DMS 273 (cell line): Measurements from ENCODE around the gene CANT1.
A peak's percentile ranks its signal among the peaks of the same experiment; 100 is the strongest.
"Not testable (repeated sequence)": the region's sequence is repeated elsewhere in the genome, so short reads cannot be mapped to it uniquely, and the experiment has no call there.

ENCODE experiments used
- DNase-seq: peaks from one replicate; lab custom pipeline; 2025; ENCODE audit not compliant: unreplicated experiment; lab: John Stamatoyannopoulos, UW

The CANT1 gene

DNA sequence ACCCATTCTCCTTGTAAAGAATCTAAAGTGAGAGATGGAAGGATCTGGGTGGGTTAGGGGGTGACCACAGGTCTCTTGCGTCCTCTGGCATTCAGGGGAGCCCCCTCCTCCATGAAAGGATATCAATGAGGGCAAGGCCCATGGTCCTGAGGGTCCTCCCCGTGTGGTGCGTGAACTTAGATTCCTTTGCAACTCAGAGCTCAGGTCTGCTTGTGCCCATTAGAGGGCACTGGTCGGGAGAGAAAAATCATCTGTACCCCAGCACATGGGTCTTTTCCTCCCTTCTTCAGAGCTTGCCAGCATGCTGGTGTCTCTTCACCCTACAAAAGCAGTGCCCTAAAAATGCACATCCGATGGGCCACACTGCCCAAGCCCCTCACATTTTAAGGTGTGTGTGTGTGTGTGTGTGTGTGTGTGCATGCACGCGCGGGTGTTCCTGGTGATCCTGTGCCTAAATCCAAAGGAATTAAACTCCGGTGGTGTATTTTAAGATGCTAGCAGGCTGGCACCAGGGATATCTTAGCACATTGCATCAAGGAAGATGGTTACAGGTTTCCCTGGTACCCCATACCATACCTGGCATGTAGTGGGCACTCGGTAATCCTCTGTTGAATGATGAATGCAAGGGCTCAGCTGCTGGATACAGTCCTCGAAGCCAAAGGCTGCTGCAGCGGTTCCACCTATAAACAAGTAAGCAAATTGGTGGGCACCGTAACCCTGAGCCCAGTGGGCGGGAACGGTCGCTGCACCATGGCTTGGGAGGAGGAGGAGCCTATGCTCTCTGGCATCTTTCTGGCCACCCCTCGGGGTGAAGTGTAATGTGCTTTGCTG, 19.1 kb upstream of the CANT1 start:
- DNase-seq: peak; percentile 53

DNA sequence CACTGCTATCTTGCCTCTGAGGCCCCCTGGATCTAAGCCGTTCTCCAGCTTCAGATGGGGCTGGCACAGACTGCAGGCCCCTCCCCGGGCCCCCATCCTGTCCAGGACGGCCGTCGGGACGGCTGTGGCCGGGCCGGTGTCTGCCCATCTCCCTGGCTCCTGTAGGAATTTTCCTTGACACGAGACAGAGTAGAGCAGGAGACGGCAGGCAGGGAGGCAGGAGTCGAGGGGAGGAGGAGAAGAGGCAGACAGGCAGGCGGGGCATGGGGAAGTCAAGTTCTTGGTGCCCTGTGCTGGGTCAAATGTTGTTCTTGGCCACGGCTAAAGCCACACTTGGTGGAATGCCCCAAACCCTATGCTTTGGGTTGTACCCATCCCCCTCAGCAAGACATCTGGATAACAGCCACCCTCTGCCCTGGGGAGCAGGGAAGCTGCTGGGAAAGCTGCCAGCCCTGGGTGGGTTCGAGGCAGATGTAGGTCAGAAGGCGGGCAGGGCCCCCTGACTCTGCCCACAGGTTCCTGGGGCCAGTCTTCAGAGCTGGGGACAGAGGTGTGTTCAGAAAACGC, 18.4 kb upstream of the CANT1 start:
- DNase-seq: no peak

DNA sequence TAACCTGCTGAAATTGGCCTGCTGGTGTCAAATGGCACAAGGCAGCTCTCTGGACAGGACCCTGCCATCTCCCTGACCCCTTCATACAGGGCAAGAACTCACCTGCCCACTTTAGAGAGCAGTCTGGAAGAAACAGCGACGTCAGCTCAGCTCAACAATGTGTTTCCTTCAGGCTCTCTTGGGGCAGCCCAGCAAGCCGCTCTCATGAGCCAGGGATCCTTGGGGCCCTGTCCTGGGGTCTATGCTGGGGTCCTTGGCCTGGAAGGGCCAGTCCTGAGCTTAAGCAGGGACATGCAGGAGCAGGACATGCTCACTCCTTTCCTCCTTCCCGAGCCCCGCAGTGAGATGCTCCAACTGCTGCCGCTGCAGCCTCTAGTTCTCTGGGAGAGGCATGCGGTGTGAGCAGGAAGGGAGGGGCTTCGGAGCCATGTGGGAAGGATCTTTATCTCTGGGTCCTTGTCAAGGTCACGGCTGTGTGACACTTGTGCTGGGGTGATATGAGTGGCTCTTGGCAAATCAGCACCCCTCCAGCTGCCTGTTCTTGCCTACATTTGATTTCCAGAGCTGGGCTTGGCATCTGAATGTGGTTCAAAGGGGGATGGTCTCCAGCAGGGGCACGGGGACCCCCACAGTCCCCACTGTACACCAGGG, 17.8 kb upstream of the CANT1 start:
- no peak for DNase-seq

DNA sequence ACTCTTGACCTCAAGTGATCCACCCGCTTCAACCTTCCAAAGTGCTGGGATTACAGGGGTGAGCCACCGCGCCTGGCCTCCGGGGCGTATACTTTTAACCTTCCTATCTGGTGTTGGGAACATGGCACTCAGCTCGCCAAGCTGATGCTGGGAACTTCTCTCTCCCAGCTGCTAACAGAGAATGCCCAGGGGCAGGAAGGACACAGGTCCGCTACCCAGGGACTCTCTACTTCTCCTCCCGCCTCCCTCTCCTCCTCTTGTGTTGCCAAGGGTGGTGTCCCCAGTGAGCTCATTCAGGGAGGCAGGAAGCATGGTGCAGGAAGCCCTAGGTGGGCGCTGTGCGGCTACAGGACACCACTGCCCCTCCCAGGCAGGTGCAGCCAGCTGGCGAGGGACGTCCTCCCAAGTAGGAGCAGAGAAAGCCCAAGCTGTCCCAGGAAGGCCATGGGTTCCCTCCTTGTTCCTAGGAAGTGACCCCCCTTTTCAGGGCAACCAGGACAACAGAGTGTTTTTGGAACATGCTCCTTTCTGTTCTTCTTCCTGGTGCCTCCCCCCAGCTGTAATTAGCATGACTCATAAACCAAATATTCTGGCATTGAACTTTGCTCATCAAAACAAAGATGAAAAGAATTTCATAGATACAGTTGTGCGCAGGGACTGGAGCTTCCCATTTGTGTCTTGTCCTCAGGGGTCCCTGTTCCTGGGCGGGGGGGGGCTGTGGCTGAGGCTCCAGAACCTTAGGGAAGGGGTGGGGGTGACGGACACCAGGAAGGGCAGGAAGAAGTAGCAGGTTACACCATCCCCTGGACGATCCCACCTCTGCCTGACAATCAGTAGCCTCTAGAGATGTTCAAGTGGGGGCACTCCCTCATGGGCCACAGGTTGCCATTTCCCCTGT, 17.1 kb upstream of the CANT1 start:
- DNase-seq: no peak

DNA sequence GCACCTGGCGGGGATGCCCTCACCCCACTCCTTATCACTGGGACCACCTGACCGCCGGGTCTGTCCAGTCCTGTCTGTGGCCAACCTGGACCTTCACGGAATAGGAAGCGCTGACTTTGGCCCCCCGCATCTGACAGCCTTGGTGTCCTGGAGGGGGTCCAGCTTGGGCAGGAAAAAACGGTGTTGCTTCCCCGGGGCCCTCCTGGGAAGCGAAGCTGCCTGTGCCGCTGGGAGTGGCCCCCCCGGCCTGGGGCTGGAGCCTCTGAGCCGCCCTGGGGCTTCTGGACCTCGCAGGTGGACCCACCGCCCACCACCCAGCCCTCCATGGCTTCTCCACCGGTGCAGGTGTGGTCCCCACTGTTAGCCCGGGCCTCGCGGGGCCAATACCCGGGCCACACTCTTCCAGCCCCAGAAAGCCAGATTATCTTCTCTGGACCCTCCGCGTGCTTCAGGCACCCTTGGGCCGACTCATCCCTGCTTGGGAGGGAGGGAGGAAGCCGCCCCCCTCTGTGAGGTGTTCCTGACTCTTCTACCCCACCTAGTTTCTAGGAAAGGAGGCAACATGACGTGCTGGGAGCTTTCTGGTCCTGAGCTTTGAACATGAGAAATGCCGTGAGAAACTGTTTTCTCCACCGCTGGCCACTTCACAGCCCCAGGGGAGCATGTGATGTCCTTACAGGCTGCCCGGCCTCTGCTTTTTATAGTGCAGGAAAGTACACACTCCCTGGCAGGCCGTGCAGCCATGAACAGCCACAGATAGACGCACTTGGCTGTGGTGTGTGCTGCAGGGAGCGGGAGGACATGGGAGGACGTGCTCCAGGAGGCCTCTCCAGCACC, 15.6 kb upstream of the CANT1 start:
- no peak for DNase-seq

DNA sequence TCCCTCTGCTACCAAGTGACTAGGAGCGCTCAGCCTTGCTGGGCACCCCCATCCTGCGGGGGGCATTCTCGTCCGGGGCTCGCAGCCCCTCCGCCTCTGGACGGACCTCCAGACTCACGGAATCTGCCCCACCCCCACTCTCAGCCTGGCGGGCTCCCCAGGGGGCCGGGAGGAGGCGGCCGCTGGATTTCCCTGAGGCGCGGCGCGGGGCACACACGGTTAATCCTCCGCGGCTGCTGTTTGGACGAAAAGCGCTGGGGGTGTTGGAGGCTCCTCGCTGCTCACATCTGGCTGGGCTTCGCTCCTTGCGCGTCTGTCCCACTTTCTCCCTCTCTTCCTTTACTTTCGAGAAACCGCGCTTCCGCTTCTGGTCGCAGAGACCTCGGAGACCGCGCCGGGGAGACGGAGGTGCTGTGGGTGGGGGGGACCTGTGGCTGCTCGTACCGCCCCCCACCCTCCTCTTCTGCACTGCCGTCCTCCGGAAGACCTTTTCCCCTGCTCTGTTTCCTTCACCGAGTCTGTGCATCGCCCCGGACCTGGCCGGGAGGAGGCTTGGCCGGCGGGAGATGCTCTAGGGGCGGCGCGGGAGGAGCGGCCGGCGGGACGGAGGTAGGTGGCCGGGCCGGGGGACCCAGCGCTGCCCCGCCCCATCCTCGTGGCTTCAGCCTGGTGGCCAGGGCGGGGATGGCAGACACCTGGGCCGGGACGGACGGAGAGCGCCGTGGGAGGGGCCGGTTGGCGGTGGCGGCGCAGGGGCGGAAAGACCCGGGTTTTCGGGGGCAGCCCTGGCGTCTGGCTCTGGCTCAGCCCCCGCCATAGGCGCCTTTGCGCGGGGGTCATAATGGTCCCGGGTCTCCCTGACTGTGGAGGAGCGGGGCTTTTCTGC, 14.6 kb upstream of the CANT1 start, which contains the start of gene C1QTNF1:
Gene C1QTNF1, plus strand, starts transcription at position 284 of the 886 bp plus-strand sequence. CDS start 19,800 bp downstream, outside the sequence.
- peak; percentile 57 for DNase-seq

DNA sequence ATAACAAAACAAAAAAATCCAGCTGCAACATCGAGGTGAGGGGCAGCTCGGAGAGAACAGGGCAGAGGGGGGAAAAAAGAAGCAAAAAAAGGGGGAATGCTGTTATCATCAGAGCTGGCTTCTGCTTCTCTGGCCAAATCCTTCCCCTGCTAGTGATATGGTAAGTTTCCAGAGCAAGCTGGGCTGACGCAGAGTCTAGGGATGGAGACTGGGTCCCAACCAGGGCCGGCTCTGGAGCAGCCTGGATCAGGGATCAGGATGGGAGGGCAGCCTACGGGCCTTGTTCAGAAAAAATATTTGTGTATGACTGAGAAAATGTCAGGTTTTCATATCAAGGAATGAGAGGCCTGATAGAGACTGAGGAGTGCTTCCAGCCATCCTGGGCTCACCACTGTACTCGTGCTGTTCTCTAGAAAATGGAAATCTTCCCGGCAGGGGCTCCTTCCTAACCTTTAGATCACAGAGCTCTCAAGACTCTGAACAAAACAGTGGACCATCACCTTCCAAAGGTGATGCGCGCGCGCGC, 13.7 kb upstream of the CANT1 start:
- no peak for DNase-seq

DNA sequence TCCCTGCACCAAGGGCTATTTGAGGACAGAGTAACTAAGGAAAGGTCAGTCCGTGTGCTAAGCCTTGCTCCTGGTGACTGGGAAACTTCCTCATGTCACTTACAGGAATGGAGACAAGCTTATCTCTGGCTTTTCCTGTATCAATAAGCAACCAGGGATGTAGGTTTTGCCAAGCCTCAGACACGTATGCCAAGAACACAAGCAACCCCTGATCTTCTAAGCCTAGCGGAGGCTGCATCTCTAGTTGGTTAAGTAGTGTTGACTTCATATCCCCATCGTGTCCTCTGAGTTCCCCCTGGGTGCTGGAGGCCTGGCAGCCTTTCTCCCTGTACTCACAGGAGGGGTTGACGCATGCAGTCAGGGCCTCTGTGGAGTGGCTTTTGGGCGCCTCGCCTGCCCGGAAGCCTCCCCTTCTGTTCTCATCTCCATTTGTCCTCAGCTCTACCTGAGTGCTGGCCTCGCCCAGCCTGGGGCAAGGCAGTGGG, 13.0 kb upstream of the CANT1 start:
- DNase-seq: no peak

DNA sequence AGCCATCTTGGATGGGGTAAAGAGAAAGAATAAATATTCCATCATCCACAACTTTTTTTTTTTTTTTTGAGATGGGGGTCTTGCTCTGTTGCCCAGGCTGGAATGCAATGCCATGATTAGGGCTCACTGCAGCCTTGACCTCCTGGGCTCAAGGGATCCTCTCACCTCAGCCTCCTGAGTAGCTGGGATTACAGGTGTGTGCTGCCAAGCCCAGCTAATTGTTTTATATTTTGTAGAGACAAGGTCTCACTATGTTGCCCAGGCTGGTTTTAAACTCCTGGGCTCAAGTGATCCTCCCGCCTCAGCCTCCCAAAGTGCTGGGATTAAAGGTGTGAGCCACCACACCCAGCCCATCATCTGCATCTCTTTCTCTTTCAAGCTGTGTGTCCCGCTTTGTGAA, 12.4 kb upstream of the CANT1 start:
- not testable (repeated sequence) for DNase-seq

DNA sequence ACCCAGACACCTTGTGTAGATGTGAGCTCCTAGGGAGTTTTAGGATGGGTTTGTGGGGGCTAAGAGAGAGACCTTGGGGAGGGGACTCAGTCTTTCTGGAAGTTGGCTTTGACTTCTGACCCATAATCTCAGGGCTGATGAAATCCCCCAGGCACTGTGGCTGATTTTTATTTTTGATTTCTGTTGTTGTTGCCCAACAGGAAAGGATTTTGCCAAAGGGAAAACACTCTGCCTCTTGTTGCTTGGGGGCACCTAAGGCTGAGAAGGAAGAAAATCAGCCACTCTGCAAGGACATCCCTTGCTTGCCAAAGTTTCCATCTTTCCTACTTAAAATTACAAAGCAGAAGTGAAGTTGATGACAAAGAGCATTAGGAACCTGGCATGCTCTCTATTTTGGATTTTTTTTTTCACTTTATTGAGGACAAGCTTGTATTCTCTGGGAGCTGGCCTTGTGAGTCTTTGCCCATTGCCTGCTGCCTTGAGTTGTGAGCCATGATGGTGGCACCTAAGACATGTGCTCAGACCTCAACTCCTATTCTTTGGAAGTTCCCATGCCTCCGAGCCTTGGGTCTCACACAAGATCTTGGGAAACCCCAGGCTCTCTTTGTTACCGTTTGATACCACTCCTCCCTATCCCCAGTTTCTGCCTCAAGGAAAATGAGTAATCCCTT, 11.2 kb upstream of the CANT1 start:
- DNase-seq: no peak

DNA sequence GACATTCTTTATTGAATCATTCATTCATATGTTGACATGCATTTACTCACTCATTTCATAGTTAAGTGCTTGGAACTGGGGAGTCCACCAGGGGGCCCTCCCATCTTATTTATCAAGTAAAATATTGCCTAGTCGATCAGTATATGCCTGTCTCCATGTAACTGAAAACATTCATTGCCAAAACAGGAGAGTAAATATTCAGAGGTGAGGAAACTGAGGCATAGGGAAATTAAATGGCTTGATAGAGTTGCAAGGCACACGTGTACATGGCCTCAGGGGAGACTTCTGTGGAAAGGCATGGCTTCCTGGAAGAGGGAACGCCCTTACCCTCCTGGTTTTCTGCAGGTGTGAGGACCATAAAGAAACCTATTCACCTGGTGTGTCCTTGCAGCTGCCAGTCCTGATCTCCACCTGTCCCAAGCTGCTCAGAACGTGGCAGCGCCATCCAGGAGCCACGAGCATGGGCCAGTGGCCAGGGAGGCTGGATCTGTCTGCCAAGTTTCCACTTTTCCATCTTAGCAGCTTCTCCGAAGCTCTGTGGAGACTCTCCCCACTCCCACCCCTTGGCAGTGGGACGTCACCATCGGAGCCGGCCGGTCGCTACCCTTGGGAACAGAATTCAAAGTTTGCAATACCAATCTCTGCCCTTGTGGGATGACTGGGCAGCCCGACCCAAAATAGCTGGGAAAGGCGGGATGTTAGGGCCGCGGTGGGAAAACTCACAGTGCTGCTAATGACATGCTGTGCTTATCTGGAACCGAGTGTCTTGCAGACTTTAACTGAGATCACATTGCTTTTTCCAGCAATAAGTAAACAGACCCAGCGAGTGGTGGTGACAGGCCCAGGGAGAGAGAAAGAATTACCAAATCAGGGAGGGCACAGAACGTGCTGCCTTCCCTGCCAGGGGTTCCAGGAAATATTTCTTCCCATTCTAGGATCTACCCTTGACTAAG, 10.3 kb upstream of the CANT1 start:
- DNase-seq: peak; percentile 80

DNA sequence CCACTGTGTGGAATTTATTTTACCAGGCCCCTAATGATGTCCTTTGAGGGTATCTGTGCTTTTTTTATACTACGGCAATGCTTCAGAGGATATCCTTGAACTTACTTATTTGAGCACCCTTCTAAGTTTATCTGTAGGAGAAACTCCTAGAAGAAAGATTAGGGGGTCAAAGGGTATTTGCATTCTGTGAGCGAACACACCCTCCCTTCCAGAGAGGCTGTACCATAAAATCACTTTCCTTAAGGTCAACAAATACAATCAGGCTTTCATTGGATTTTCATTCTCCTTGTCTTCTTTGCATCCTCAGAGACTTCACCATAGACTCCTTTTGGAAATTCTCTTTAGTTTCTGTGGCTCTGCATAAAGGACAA, 9.7 kb upstream of the CANT1 start:
- DNase-seq: no peak

DNA sequence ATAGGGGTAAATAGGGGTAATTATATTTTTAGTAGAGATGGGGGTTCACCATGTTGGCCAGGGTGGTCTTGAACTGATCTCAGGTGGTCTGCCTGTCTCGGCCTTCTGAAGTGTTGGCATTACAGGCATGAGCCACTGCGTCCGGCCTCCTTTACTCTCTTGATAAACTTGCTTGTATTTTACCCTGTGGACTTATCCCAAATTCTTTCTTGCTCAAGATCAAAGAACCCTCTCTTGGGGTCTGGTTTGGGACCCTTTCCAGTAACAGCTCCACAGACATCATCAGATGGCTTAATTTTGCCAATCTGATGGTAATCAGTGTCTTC, 8.8 kb upstream of the CANT1 start:
- DNase-seq: no peak

DNA sequence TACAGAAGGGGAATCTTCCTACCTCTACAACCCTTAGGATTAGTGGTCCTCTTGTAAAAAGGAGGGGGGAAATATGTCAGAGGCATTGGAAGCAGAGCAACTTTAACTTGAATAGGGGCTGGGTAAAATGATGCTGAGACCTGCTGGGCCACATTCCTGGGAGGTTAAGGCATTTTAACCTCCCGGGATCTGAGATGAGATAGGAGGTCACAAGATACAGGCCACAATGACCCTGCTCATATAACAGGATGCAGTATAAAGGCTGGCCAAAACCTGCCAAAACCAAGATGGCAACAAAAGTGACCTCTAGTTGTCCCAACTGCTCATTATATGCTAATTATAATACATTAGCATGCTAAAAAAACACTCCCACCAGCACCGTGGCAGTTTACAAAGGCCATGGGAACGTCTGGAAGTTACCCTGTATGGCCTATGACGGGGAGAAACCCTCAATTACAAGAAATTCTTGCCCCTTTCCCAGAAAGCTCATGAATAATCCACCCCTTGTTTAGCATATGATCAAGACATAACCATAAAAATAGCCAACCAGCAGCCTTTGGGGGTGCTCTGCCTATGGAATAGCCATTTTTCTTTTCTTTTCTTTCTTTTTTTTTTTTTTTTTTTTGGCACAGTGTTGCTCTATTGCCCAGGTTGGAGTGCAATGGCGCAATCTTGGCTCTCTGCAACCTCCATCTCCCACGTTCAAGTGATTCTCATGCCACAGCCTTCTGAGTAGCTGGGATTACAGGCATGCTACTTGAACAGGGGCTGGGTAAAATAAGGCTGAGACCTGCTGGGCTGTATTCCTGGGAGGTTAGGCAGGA, 8.2 kb upstream of the CANT1 start:
- no peak for DNase-seq

DNA sequence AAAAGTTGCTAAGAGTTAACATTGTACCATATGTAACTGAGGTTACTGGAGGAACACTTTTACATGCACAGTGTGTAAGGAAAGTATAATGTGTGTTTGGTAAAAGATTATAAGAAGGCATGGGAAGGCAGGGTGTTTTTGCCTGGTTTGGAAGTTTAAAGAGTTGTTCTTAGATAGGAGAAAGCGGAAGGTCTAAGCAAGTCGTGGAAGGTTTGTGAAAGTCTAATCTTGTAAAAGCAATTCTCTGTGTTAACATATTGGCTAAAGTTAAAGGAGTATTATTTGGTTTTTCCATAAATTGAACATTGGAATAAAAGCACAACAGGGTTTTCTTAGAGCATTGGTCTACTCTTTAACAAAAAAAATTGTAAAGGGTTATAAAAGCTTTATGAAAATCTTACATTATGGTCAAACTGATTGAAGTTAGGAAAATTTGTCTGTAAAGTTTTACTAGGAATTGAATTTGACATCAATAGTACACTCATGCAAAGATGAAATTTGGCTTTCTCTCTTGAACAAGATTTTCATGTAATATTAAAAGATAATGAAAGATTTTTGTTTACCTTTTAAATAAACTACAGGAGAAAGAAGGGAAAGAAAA, 4.7 kb upstream of the CANT1 start:
- DNase-seq: no peak

DNA sequence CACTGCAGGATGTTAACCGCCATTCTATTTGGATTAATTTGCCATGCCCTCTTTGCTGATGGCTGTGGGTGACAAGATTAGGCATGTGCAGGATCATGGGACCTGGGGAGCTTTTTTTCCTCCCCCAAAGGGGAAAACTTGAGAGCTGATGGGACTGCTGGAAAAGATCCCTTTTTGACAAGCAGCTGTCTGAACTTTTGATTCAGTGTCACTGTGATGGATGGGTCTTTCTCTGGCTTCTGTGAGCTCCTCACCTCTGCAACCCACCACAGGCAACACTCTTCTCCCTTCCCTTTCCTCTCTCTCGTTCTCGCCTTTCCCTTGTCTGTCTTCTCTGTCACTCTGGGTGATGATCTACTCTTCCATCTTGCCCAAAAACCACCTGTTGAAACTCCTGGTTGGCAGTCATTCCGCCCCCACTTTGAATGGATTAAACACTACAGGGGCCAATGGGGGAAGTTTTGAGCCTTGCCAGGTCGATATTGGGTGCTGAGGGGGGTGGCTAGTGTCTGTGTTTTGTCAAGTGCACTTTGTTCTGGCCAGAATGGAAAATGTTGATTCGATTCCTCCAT, 3.1 kb upstream of the CANT1 start:
- DNase-seq: no peak
